ENCODE measurements around the gene MAP3K9.

DNA sequence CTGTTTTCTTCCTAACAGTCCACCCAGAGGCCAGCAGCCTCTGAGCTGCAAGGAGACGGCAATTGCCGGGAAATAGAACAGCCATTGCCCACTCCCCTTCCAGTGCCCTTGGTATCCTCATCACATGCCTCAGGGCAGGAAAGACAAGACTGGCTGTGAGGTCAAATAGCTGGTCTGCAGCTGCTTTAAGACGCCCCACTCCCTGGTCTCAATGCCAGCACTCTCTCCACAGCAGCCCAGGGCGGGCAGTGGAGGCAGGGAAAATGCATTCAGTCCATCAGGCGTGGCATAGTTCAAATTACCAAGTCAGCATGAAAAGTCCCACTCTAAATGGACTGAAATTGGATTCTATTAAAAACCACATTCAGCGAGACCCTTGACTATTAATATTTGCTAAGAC is 132.0 kb downstream of the MAP3K9 start:
- TF ChIP-seq, protein P1, sequence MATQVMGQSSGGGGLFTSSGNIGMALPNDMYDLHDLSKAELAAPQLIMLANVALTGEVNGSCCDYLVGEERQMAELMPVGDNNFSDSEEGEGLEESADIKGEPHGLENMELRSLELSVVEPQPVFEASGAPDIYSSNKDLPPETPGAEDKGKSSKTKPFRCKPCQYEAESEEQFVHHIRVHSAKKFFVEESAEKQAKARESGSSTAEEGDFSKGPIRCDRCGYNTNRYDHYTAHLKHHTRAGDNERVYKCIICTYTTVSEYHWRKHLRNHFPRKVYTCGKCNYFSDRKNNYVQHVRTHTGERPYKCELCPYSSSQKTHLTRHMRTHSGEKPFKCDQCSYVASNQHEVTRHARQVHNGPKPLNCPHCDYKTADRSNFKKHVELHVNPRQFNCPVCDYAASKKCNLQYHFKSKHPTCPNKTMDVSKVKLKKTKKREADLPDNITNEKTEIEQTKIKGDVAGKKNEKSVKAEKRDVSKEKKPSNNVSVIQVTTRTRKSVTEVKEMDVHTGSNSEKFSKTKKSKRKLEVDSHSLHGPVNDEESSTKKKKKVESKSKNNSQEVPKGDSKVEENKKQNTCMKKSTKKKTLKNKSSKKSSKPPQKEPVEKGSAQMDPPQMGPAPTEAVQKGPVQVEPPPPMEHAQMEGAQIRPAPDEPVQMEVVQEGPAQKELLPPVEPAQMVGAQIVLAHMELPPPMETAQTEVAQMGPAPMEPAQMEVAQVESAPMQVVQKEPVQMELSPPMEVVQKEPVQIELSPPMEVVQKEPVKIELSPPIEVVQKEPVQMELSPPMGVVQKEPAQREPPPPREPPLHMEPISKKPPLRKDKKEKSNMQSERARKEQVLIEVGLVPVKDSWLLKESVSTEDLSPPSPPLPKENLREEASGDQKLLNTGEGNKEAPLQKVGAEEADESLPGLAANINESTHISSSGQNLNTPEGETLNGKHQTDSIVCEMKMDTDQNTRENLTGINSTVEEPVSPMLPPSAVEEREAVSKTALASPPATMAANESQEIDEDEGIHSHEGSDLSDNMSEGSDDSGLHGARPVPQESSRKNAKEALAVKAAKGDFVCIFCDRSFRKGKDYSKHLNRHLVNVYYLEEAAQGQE (IDR thresholded peaks at IDR 0.05; ENCODE audit: borderline replicate concordance) = no peak
- TF ChIP-seq, protein P1 (CRISPR knock-in tag; IDR thresholded peaks at IDR 0.05; ENCODE audit: low read depth) = no peak
- TF ChIP-seq, protein P2, sequence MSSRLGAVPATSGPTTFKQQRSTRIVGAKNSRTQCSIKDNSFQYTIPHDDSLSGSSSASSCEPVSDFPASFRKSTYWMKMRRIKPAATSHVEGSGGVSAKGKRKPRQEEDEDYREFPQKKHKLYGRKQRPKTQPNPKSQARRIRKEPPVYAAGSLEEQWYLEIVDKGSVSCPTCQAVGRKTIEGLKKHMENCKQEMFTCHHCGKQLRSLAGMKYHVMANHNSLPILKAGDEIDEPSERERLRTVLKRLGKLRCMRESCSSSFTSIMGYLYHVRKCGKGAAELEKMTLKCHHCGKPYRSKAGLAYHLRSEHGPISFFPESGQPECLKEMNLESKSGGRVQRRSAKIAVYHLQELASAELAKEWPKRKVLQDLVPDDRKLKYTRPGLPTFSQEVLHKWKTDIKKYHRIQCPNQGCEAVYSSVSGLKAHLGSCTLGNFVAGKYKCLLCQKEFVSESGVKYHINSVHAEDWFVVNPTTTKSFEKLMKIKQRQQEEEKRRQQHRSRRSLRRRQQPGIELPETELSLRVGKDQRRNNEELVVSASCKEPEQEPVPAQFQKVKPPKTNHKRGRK (tag; IDR thresholded peaks at IDR 0.05) = no peak
